H1 (cell line): ENCODE data around the gene CASD1. TPM values are rescaled to one million over a fixed set of nuclear protein-coding genes. Genes with fewer than 3 reads are reported as not detected.

Experiments
- CTCF ChIA-PET: fragments of 300-600 bp; sonication (Branson Sonifier 250); formaldehyde crosslinking; loops from one replicate; lab custom pipeline; 2021; ENCODE audit not compliant: partially characterized antibody; lab: Charles Lee
- POLR2A ChIA-PET: fragments of 300-600 bp; sonication (Branson Sonifier 250); formaldehyde crosslinking; loops from one replicate; lab custom pipeline; 2021; ENCODE audit warnings: inconsistent platforms; ENCODE audit not compliant: partially characterized antibody; lab: Charles Lee
- DNase-seq, 2 experiments: peaks; one replicate each; pipeline versions ENCODE4 v3.0.0 to v3.0.0-alpha.2; 2010 to 2022; ENCODE audit warnings: low spot score in 2 of 2, low read depth in 1 of 2, mixed read lengths in 1 of 2
- FAIRE-seq: peaks from 2 replicates; lab custom pipeline; 2011; peaks lifted over from hg19 to GRCh38; lab: Jason Lieb, UNC
- H2AFZ ChIP-seq: 2 replicates; pipeline ENCODE4 v1.8.1; 2012; ENCODE audit warnings: low read length, inconsistent platforms
- H2AK5ac ChIP-seq: 2 replicates; pipeline ENCODE4 v1.6.1; 2013; ENCODE audit warnings: low read depth, low read length
- H2BK120ac ChIP-seq: replicated peaks from 2 replicates; pipeline ENCODE3; 2013; ENCODE audit warnings: low read depth, low read length, inconsistent platforms
- H2BK12ac ChIP-seq: 2 replicates; pipeline ENCODE4 v1.6.1; 2013; ENCODE audit warnings: low read depth, low read length
- H2BK15ac ChIP-seq: 2 replicates; pipeline ENCODE4 v1.6.1; 2013; ENCODE audit warnings: low read length
- H2BK20ac ChIP-seq: 2 replicates; pipeline ENCODE4 v1.6.1; 2013; ENCODE audit warnings: low read length
- H2BK5ac ChIP-seq: 2 replicates; pipeline ENCODE4 v1.6.1; 2013; ENCODE audit warnings: low read depth, low read length
- H3K14ac ChIP-seq: 2 replicates; pipeline ENCODE4 v1.6.1; 2013; ENCODE audit warnings: inconsistent platforms; ENCODE audit not compliant: insufficient read length
- H3K18ac ChIP-seq: 2 replicates; pipeline ENCODE4 v1.6.1; 2013; ENCODE audit warnings: low read length; ENCODE audit errors: extremely low read depth
- H3K23ac ChIP-seq: 2 replicates; pipeline ENCODE4 v1.6.1; 2013; ENCODE audit warnings: inconsistent platforms; ENCODE audit not compliant: insufficient read length
- H3K23me2 ChIP-seq: 2 replicates; pipeline ENCODE4 v1.6.1; 2013; ENCODE audit warnings: low read depth, low read length
- H3K27ac ChIP-seq: 2 replicates; pipeline ENCODE4 v1.6.1; 2011; ENCODE audit warnings: low read depth, low read length, inconsistent platforms
- H3K27me3 ChIP-seq, 4 experiments: replicated peaks in 1 of 4; 1 replicate in 1 of 4; 2 replicates in 3 of 4; pipeline versions ENCODE4 v1.6.1 to v1.8.1; 2011 to 2013; ENCODE audit warnings: low read length in 3 of 4, mild to moderate bottlenecking in 3 of 4, inconsistent platforms in 2 of 4, mixed read lengths in 2 of 4, moderate library complexity in 1 of 4; ENCODE audit not compliant: control insufficient read depth in 3 of 4, insufficient read depth in 3 of 4; ENCODE audit errors: extremely low read depth in 1 of 4
- H3K36me3 ChIP-seq, 4 experiments: 2 replicates each; pipeline versions ENCODE4 v1.6.1 to v1.8.1; 2011 to 2013; ENCODE audit warnings: mild to moderate bottlenecking in 4 of 4, low read length in 3 of 4, moderate library complexity in 2 of 4, control low read depth in 1 of 4, inconsistent platforms in 1 of 4; ENCODE audit not compliant: insufficient read depth in 4 of 4, control insufficient read depth in 2 of 4
- H3K4ac ChIP-seq: replicated peaks from 2 replicates; pipeline ENCODE3; 2013; ENCODE audit warnings: low read length, low read depth, mixed read lengths, inconsistent platforms; ENCODE audit not compliant: insufficient read length
- H3K4me1 ChIP-seq, 4 experiments: replicated peaks in 1 of 4; 1 replicate in 1 of 4; 2 replicates in 3 of 4; pipeline versions ENCODE4 v1.6.1 to v1.8.1; 2011 to 2013; ENCODE audit warnings: low read length in 3 of 4, inconsistent platforms in 2 of 4, mixed read lengths in 1 of 4; ENCODE audit not compliant: insufficient read depth in 4 of 4, control insufficient read depth in 3 of 4
- H3K4me2 ChIP-seq, 2 experiments: 2 replicates each; pipeline versions ENCODE4 v1.6.1 to v1.8.1; 2011 to 2013; ENCODE audit warnings: low read depth in 2 of 2, low read length in 2 of 2, control low read depth in 1 of 2, inconsistent platforms in 1 of 2, mild to moderate bottlenecking in 1 of 2; ENCODE audit not compliant: insufficient read depth in 1 of 2
- H3K4me3 ChIP-seq, 4 experiments: fragments of 200-600, 300-600 bp in 1 of 4; sonication (generic), shearing (Covaris generic), sonication (Bioruptor Twin) in 1 of 4; 2 replicates each; pipeline versions ENCODE4 v1.5.1 to v1.8.1; 2011 to 2016; ENCODE audit warnings: low read length in 4 of 4, low read depth in 3 of 4, control low read depth in 2 of 4, inconsistent platforms in 2 of 4, mild to moderate bottlenecking in 2 of 4, mixed read lengths in 1 of 4, moderate library complexity in 1 of 4; ENCODE audit not compliant: insufficient read depth in 2 of 4; ENCODE audit errors: extremely low read depth in 1 of 4
- H3K56ac ChIP-seq: replicated peaks from 2 replicates; pipeline ENCODE3; 2013; ENCODE audit warnings: low read depth, mild to moderate bottlenecking, mixed read lengths, low read length, inconsistent platforms; ENCODE audit not compliant: insufficient read length
- H3K79me1 ChIP-seq: 2 replicates; pipeline ENCODE4 v1.6.1; 2013; ENCODE audit warnings: low read depth, low read length, control low read depth
- H3K79me2 ChIP-seq, 2 experiments: 2 replicates each; pipeline versions ENCODE4 v1.6.1 to v1.8.1; 2012 to 2013; ENCODE audit warnings: low read length in 2 of 2, mild to moderate bottlenecking in 2 of 2, inconsistent platforms in 1 of 2; ENCODE audit not compliant: insufficient read depth in 2 of 2, control insufficient read depth in 1 of 2
- H3K9ac ChIP-seq, 4 experiments: replicated peaks in 1 of 4; 1 replicate in 1 of 4; 2 replicates in 3 of 4; pipeline versions ENCODE4 v1.6.1 to v1.8.1; 2011 to 2013; ENCODE audit warnings: low read depth in 3 of 4, low read length in 3 of 4, control low read depth in 2 of 4, mild to moderate bottlenecking in 2 of 4, moderate library complexity in 2 of 4, inconsistent platforms in 1 of 4; ENCODE audit errors: extremely low read depth in 1 of 4
- H3K9me3 ChIP-seq, 2 experiments: 2 replicates each; pipeline versions ENCODE4 v1.6.1 to v1.8.1; 2012 to 2013; ENCODE audit warnings: mild to moderate bottlenecking in 2 of 2, moderate library complexity in 2 of 2, control low read depth in 1 of 2, inconsistent platforms in 1 of 2, low read depth in 1 of 2, low read length in 1 of 2, mixed read lengths in 1 of 2; ENCODE audit not compliant: insufficient read depth in 2 of 2
- H4K20me1 ChIP-seq, 2 experiments: replicated peaks in 1 of 2; 2 replicates each; pipeline versions ENCODE3 to v1.8.1; 2011 to 2013; ENCODE audit warnings: inconsistent platforms in 2 of 2, low read length in 2 of 2, mild to moderate bottlenecking in 1 of 2; ENCODE audit not compliant: insufficient read depth in 2 of 2, control insufficient read depth in 1 of 2
- H4K5ac ChIP-seq: 2 replicates; pipeline ENCODE4 v1.6.1; 2013; ENCODE audit warnings: low read length, low read depth, mixed read lengths, inconsistent platforms; ENCODE audit not compliant: insufficient read length
- H4K8ac ChIP-seq: 2 replicates; pipeline ENCODE4 v1.8.0; 2013; ENCODE audit warnings: mild to moderate bottlenecking, moderate library complexity, low read length, inconsistent platforms; ENCODE audit not compliant: insufficient read depth; ENCODE audit errors: extremely low read depth
- H4K91ac ChIP-seq: replicated peaks from 2 replicates; pipeline ENCODE3; 2013; ENCODE audit warnings: low read length, mixed read lengths, inconsistent platforms; ENCODE audit not compliant: insufficient read length
- CBX5 ChIP-seq: fragments of 300-800, 300-1000 bp; sonication (generic); IDR thresholded peaks from 2 replicates; pipeline ENCODE4 v1.7.1; 2016; ENCODE audit warnings: antibody characterized with exemption, low read length, low read depth
- CTBP2 ChIP-seq: IDR thresholded peaks from 2 replicates; pipeline ENCODE4 v1.7.0; 2011; ENCODE audit warnings: borderline replicate concordance, mild to moderate bottlenecking, moderate library complexity, mixed read lengths, low read length; ENCODE audit not compliant: insufficient read depth, insufficient read length
- POLR2AphosphoS5 ChIP-seq: IDR thresholded peaks from 2 replicates; pipeline ENCODE4 v1.6.1; 2011; ENCODE audit warnings: low read depth, low read length
- RNF2 ChIP-seq: fragments of 200-900, 300-1000 bp; sonication (generic); IDR thresholded peaks from 2 replicates; pipeline ENCODE4 v1.7.1; 2016; ENCODE audit warnings: borderline replicate concordance, low read depth, mild to moderate bottlenecking, antibody characterized with exemption, low read length; ENCODE audit not compliant: poor library complexity, severe bottlenecking; ENCODE audit errors: missing control alignments
- TEAD4 ChIP-seq: IDR thresholded peaks from 2 replicates; pipeline ENCODE4 v1.6.1; 2012; ENCODE audit warnings: low read depth, low read length, inconsistent platforms, mixed read lengths
- WGBS, 2 experiments: shearing (Covaris generic) in 1 of 2; methylation state at CpG; one replicate each; pipeline versions ENCODE4 v1.1.6 to v1.1.7; 2013 to 2015; ENCODE audit warnings: low lambda C conversion rate in 2 of 2, mixed read lengths in 2 of 2, inconsistent platforms in 1 of 2, low coverage in 1 of 2, missing lambda C conversion rate in 1 of 2; ENCODE audit not compliant: insufficient replicate concordance in 2 of 2, insufficient coverage in 1 of 2, insufficient read length in 1 of 2; ENCODE audit errors: extremely low coverage in 1 of 2, missing lambda C conversion rate in 1 of 2; 5-methylcytosine and 5-hydroxymethylcytosine counted together
- polyA plus RNA-seq, 7 experiments: library from polyadenylated mRNA; depleted of rRNA in 3 of 7; stranded (reverse) in 5 of 7; unstranded in 2 of 7; fragments of >200 nt in 5 of 7; fragments of 200-250 nt in 2 of 7; gene quantifications; 1 replicate in 5 of 7; 2 replicates in 1 of 7; 4 replicates in 1 of 7; pipeline versions ENCODE4 v1.2.1 to v1.2.3, GENCODE V29; 2011 to 2013; ENCODE audit warnings: missing spikeins in 2 of 7, mixed read lengths in 2 of 7
- total RNA-seq: library from RNA; stranded (reverse); fragmentation: NEBNext Ultra II Directional; extraction: Animal tissue kit (Norgen Biotek cat#: 25700); gene quantifications from 2 replicates; pipeline ENCODE4 v1.2.1, GENCODE V29; 2021

CASD1 gene
- total and polyA plus RNA-seq, 2 of the 8 experiments (the other 6 are each of a cell fraction or from before 2014, with no cell fraction given), result 14.2 to 18.8 TPM

GRCh38 chr7:94497874-94498670 lies 11.5 kb upstream of the CASD1 start:
- no peak overlapping the region for H2BK120ac ChIP-seq
- H4K91ac ChIP-seq, result no peak overlapping the region
- H2AFZ ChIP-seq, result no peak overlapping the region
- H3K4me3 ChIP-seq, result no peak overlapping the region
- H3K9me3 ChIP-seq, result peaks cover 0 to 5% of the 10 kb centered on the region in 2 experiments; a peak in 1 of 4 replicates
- no peak overlapping the region for H2BK20ac ChIP-seq
- H3K79me2 ChIP-seq, result no peaks in the 10 kb centered on the region
- CTCF ChIA-PET, result interaction anchor here (1.0 to 1.4 kb wide), 3 partner anchors 62 to 946 kb away, joined by 3 to 4 read pairs (median 3); partner anchors contain the start of gene SGCE
- POLR2A ChIA-PET, result no interaction called here
- H2BK15ac ChIP-seq, result no peak overlapping the region
- no peak overlapping the region for H3K9ac ChIP-seq
- no peak overlapping the region for H4K5ac ChIP-seq
- DNase-seq, result no peak
- no peak overlapping the region for H3K14ac ChIP-seq
- FAIRE-seq, result no peak
- H3K56ac ChIP-seq, result no peak overlapping the region
- no peak overlapping the region for H2AK5ac ChIP-seq
- H4K8ac ChIP-seq, result no peak overlapping the region
- H3K4me1 ChIP-seq, result no peaks in the 10 kb centered on the region; a peak in 1 of 7 replicates
- H3K4me2 ChIP-seq, result no peak overlapping the region
- H3K23me2 ChIP-seq, result no peaks in the 10 kb centered on the region
- H3K18ac ChIP-seq, result no peak overlapping the region
- no peak overlapping the region for H2BK12ac ChIP-seq
- H3K23ac ChIP-seq, result no peak overlapping the region
- TF ChIP-seq POLR2AphosphoS5 (no peak), CTBP2 (no peak), RNF2 (no peak), CBX5 (no peak), TEAD4 (no peak)
- H3K27ac ChIP-seq, result no peak overlapping the region
- H3K27me3 ChIP-seq, result no peaks in the 10 kb centered on the region
- H3K79me1 ChIP-seq, result no peaks in the 10 kb centered on the region
- 93% methylated on average over 2 of the region's 2 CpGs; no CpG with 5 or more reads in 1 of the 2 experiments for WGBS, 2 experiments
- H3K36me3 ChIP-seq, result no peaks in the 10 kb centered on the region
- H3K4ac ChIP-seq, result no peak overlapping the region
- no peaks in the 10 kb centered on the region for H4K20me1 ChIP-seq
- H2BK5ac ChIP-seq, result no peak overlapping the region
